Endothelial cell of umbilical vein (primary cell): ENCODE results near the gene ABCD3. TPM values are rescaled to one million over a fixed set of nuclear protein-coding genes. Genes with fewer than 3 reads are reported as not detected.

Experiments used
- BruUV-seq: library from RNA; stranded (reverse); fragments of 400-500 nt; replicated peaks from 2 replicates; lab custom pipeline; 2021; lab: Mats Ljungman, UMichigan
- CTCF ChIA-PET: fragments of 300-600, 350-600 bp; sonication (Branson Sonifier 250); formaldehyde crosslinking; loops from one replicate; lab custom pipeline; 2021; ENCODE audit warnings: antibody characterized with exemption, inconsistent platforms; lab: Charles Lee
- POLR2A ChIA-PET: fragments of 300-600, 350-600 bp; sonication (Branson Sonifier 250); formaldehyde crosslinking; loops from one replicate; lab custom pipeline; 2021; ENCODE audit warnings: antibody characterized with exemption, inconsistent platforms; lab: Charles Lee
- DNase-seq: peaks from one replicate; pipeline ENCODE4 v3.0.0-alpha.2; 2011; ENCODE audit warnings: low read depth, low spot score
- FAIRE-seq: peaks from 2 replicates; lab custom pipeline; 2011; peaks lifted over from hg19 to GRCh38; lab: Jason Lieb, UNC
- H2AFZ ChIP-seq: 2 replicates; pipeline ENCODE4 v1.6.0; 2012; ENCODE audit warnings: low read depth, low read length, control low read depth, inconsistent platforms
- H3K27ac ChIP-seq: 2 replicates; pipeline ENCODE4 v1.5.1; 2011; ENCODE audit warnings: low read depth, mild to moderate bottlenecking, control low read depth, low read length, moderate library complexity; ENCODE audit not compliant: insufficient read depth
- H3K27me3 ChIP-seq, 2 experiments: 2 replicates each; pipeline versions ENCODE4 v1.6.0 to v1.6.1; 2011; ENCODE audit warnings: low read length in 2 of 2, mixed read lengths in 1 of 2; ENCODE audit not compliant: control insufficient read depth in 2 of 2, insufficient read depth in 2 of 2
- H3K36me3 ChIP-seq, 2 experiments: 2 replicates in 1 of 2; 3 replicates in 1 of 2; pipeline ENCODE4 v1.5.1; 2011; ENCODE audit warnings: low read length in 2 of 2, mild to moderate bottlenecking in 1 of 2, moderate library complexity in 1 of 2; ENCODE audit not compliant: control insufficient read depth in 2 of 2, insufficient read depth in 2 of 2; ENCODE audit errors: extremely low read depth in 1 of 2
- H3K4me1 ChIP-seq: 3 replicates; pipeline ENCODE4 v1.5.1; 2011; ENCODE audit warnings: mild to moderate bottlenecking, low read length; ENCODE audit not compliant: control insufficient read depth, insufficient read depth; ENCODE audit errors: extremely low read depth
- H3K4me2 ChIP-seq: 2 replicates; pipeline ENCODE4 v1.6.1; 2011; ENCODE audit warnings: low read length, control low read depth, mixed read lengths; ENCODE audit not compliant: insufficient read depth
- H3K4me3 ChIP-seq, 3 experiments: fragments of 200-600 bp in 1 of 3; sonication (generic), shearing (Covaris generic) in 1 of 3; replicated peaks in 1 of 3; 2 replicates each; pipeline ENCODE4 v1.5.1; 2011 to 2016; ENCODE audit warnings: control low read depth in 3 of 3, low read length in 3 of 3, mild to moderate bottlenecking in 2 of 3, inconsistent platforms in 1 of 3, low read depth in 1 of 3, moderate library complexity in 1 of 3; ENCODE audit not compliant: insufficient read depth in 1 of 3
- H3K79me2 ChIP-seq: 2 replicates; pipeline ENCODE4 v1.6.0; 2012; ENCODE audit warnings: low read length, inconsistent platforms; ENCODE audit not compliant: control insufficient read depth, insufficient read depth
- H3K9ac ChIP-seq: replicated peaks from 2 replicates; pipeline ENCODE3; 2011; ENCODE audit warnings: low read length, control low read depth; ENCODE audit not compliant: insufficient read depth; ENCODE audit errors: extremely low read depth
- H3K9me1 ChIP-seq: replicated peaks from 3 replicates; pipeline ENCODE4 v1.6.0; 2011; ENCODE audit warnings: mild to moderate bottlenecking, low read length; ENCODE audit not compliant: control insufficient read depth, insufficient read depth; ENCODE audit errors: extremely low read depth
- H3K9me3 ChIP-seq: replicated peaks from 2 replicates; pipeline ENCODE4 v1.5.1; 2012; ENCODE audit warnings: low read length, inconsistent platforms; ENCODE audit not compliant: control insufficient read depth, insufficient read depth
- H4K20me1 ChIP-seq: replicated peaks from 2 replicates; pipeline ENCODE3; 2011; ENCODE audit warnings: mild to moderate bottlenecking, low read length; ENCODE audit not compliant: control insufficient read depth, insufficient read depth; ENCODE audit errors: extremely low read depth
- EZH2 ChIP-seq: IDR thresholded peaks from 2 replicates; pipeline ENCODE4 v1.6.1; 2012; ENCODE audit warnings: borderline replicate concordance, low read depth, mild to moderate bottlenecking, moderate library complexity, low read length, inconsistent platforms; ENCODE audit not compliant: severe bottlenecking
- FOS ChIP-seq: IDR thresholded peaks from 2 replicates; pipeline ENCODE4 v1.6.1; 2011; ENCODE audit warnings: mild to moderate bottlenecking, low read length, moderate library complexity, borderline replicate concordance; ENCODE audit not compliant: insufficient read depth
- GATA2 ChIP-seq: IDR thresholded peaks from 2 replicates; pipeline ENCODE4 v1.7.0; 2011; ENCODE audit warnings: low read depth, mild to moderate bottlenecking, moderate library complexity, mixed read lengths, low read length; ENCODE audit not compliant: insufficient read length, insufficient read depth
- JUN ChIP-seq: IDR thresholded peaks from 2 replicates; pipeline ENCODE4 v1.6.1; 2011; ENCODE audit warnings: borderline replicate concordance, low read depth; ENCODE audit not compliant: insufficient read length, insufficient read depth
- MYC ChIP-seq: IDR thresholded peaks from one replicate; pipeline ENCODE4 v1.6.1; 2011; ENCODE audit warnings: mild to moderate bottlenecking, low read depth, low read length
- POLR2A ChIP-seq: IDR thresholded peaks from 2 replicates; pipeline ENCODE4 v1.6.1; 2012; ENCODE audit warnings: low read depth, mild to moderate bottlenecking, control low read depth, low read length
- POLR2AphosphoS5 ChIP-seq: IDR thresholded peaks from 2 replicates; pipeline ENCODE4 v1.6.1; 2012; ENCODE audit warnings: low read depth, mild to moderate bottlenecking, control low read depth, low read length, moderate library complexity; ENCODE audit not compliant: insufficient read depth
- dilution Hi-C: fragments of 300-500 bp; cut with MboI; formaldehyde crosslinking; loops from one replicate; pipeline ENCODE4 v1.15.0; 2019; ENCODE audit warnings: low sequenced_read_pairs; ENCODE audit not compliant: extremely low pct_ligation_motif_present
- intact Hi-C: fragments of 100-400 bp; cut with micrococcal nuclease; formaldehyde crosslinking; loops from one replicate; pipeline ENCODE4 v1.10.0; 2022
- polyA plus RNA-seq, 4 experiments: library from polyadenylated mRNA; depleted of rRNA in 3 of 4; stranded (reverse) in 3 of 4; unstranded in 1 of 4; fragments of >200 nt; gene quantifications; 2 replicates each; pipeline versions ENCODE4 v1.2.1 to v1.2.3, GENCODE V29; 2011 to 2012; ENCODE audit warnings: missing spikeins in 1 of 4
- total RNA-seq: library from RNA; stranded (reverse); gene quantifications from 2 replicates; pipeline ENCODE4 v1.2.3, GENCODE V29; 2021
- TF ChIP-seq, protein P1 (sequence below), 2 donors: IDR thresholded peaks; 1 replicate in 1 of 2; 2 replicates in 1 of 2; pipeline ENCODE4 v1.5.1; 2011; ENCODE audit warnings: low read length in 2 of 2, mild to moderate bottlenecking in 2 of 2, moderate library complexity in 2 of 2, control low read depth in 1 of 2, inconsistent platforms in 1 of 2, low read depth in 1 of 2; ENCODE audit not compliant: insufficient read depth in 1 of 2; ENCODE audit errors: extremely low read depth in 1 of 2
- TF ChIP-seq, protein P2 (sequence below): IDR thresholded peaks from 2 replicates; pipeline ENCODE4 v1.6.1; 2011; ENCODE audit not compliant: insufficient read depth, insufficient read length

ABCD3 gene
- total and polyA plus RNA-seq, 2 donors (not counting 3 experiments of a cell fraction or from before 2014, with no cell fraction given), result 6.3 to 31.6 TPM

DNA sequence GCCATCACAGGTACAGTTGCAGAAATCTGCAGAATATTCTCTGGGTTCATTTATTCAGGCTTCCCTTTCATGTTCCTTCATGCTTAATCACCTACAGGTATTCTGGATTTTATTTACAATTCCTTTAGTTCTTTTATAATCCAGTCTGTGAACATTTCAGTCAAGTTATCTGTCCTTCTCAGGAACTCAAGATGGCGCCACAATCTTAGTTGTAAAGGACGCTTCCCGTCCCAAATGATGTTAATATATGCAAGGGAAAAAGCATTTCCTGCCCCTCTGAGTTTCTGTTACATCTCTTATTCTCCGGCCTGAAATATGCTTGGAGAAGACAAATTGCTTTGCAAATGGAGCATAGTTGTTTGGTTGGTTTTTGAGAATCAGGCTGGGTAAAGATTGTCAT is 104.1 kb downstream of the ABCD3 start:
- BruUV-seq, result no TSS peak
- FAIRE-seq (peak; percentile 74), DNase-seq (peak; percentile 52)
- H3K27ac ChIP-seq, result no peak overlapping the region
- no peaks in the 10 kb centered on the region for H3K9me1 ChIP-seq
- no peaks in the 10 kb centered on the region for H3K9me3 ChIP-seq
- POLR2A ChIA-PET, result no interaction called here
- intact Hi-C loops, result loop anchor here (1.0 to 2.0 kb wide), 3 partner anchors 42 to 284 kb away; no protein-coding TSS in a partner anchor
- no peak overlapping the region for H3K4me3 ChIP-seq
- no peaks in the 10 kb centered on the region for H3K79me2 ChIP-seq
- no peaks in the 10 kb centered on the region for H3K36me3 ChIP-seq
- no peak overlapping the region for H3K4me2 ChIP-seq
- CTCF ChIA-PET, result interaction anchor here (0.9 to 6.3 kb wide), 9 partner anchors 258 to 712 kb away, joined by 3 to 104 read pairs (median 6); partner anchors contain the start of gene RWDD3
- H3K4me1 ChIP-seq, result no peaks in the 10 kb centered on the region
- TF ChIP-seq, protein P1, sequence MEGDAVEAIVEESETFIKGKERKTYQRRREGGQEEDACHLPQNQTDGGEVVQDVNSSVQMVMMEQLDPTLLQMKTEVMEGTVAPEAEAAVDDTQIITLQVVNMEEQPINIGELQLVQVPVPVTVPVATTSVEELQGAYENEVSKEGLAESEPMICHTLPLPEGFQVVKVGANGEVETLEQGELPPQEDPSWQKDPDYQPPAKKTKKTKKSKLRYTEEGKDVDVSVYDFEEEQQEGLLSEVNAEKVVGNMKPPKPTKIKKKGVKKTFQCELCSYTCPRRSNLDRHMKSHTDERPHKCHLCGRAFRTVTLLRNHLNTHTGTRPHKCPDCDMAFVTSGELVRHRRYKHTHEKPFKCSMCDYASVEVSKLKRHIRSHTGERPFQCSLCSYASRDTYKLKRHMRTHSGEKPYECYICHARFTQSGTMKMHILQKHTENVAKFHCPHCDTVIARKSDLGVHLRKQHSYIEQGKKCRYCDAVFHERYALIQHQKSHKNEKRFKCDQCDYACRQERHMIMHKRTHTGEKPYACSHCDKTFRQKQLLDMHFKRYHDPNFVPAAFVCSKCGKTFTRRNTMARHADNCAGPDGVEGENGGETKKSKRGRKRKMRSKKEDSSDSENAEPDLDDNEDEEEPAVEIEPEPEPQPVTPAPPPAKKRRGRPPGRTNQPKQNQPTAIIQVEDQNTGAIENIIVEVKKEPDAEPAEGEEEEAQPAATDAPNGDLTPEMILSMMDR (IDR thresholded peaks at IDR 0.05; ENCODE audit: extremely low read depth in 1 of 2, insufficient read depth in 1 of 2, low read depth in 1 of 2, low read length in 2 of 2), result peak in 1 of 2 donors; percentile 28
- TF ChIP-seq POLR2AphosphoS5, result no peak
- H4K20me1 ChIP-seq, result no peaks in the 10 kb centered on the region
- H2AFZ ChIP-seq, result no peak overlapping the region
- no peak overlapping the region for H3K9ac ChIP-seq
- no peaks in the 10 kb centered on the region for H3K27me3 ChIP-seq
- dilution Hi-C loops, result no loop called here

DNA sequence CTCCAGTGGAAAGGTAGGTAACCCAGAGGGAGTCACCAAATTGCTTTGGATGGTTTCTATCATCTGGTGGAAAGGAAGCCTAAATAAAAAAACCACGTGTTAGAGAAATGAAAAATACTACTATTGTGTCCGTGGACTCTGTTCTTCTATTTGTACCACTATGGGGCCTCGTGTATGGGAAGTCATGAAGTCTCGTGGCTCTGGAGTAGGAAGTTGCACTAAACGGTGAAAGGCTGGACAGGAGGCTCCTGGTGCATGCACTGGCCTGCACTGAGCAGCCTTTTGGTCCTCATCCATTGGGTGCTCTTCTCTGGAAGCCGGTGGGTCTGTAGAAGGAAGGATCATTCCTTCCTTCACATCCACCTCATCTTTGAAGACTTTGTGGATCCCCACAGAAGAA is 106.3 kb downstream of the ABCD3 start:
- no peak for FAIRE-seq
- no peaks in the 10 kb centered on the region for H3K79me2 ChIP-seq

More for the DNA sequence above, 106.3 kb downstream of the ABCD3 start:
- dilution Hi-C loops, result no loop called here
- POLR2A ChIA-PET, result no interaction called here
- Histone ChIP-seq H3K9me1 (no peaks in the 10 kb centered on the region), H2AFZ (no peak overlapping the region), H3K27ac (no peak overlapping the region), H4K20me1 (no peaks in the 10 kb centered on the region), H3K36me3 (no peaks in the 10 kb centered on the region), H3K4me3 (no peak overlapping the region), H3K4me1 (no peaks in the 10 kb centered on the region), H3K27me3 (no peaks in the 10 kb centered on the region), H3K9ac (no peak overlapping the region), H3K9me3 (no peaks in the 10 kb centered on the region), H3K4me2 (no peak overlapping the region)
- CTCF ChIA-PET, result interaction anchor here (1.5 to 6.3 kb wide), 3 partner anchors 43 to 517 kb away, joined by 3 to 104 read pairs (median 5); no protein-coding TSS in a partner anchor
- no TSS peak for BruUV-seq
- TF ChIP-seq GATA2 (no peak), MYC (no peak), POLR2AphosphoS5 (no peak), JUN (no peak), EZH2 (no peak), FOS (no peak), POLR2A (no peak)
- TF ChIP-seq, protein P1 (IDR thresholded peaks at IDR 0.05; ENCODE audit: extremely low read depth in 1 of 2, insufficient read depth in 1 of 2, low read depth in 1 of 2, low read length in 2 of 2), result no peak
- TF ChIP-seq, protein P2, sequence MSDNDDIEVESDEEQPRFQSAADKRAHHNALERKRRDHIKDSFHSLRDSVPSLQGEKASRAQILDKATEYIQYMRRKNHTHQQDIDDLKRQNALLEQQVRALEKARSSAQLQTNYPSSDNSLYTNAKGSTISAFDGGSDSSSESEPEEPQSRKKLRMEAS, result no peak
- DNase-seq, result no peak
- intact Hi-C loops, result no loop called here
